ENCODE measurements around the gene PRR14L.
A peak's percentile ranks its signal among the peaks of the same experiment; 100 is the strongest.

The PRR14L gene

DNA sequence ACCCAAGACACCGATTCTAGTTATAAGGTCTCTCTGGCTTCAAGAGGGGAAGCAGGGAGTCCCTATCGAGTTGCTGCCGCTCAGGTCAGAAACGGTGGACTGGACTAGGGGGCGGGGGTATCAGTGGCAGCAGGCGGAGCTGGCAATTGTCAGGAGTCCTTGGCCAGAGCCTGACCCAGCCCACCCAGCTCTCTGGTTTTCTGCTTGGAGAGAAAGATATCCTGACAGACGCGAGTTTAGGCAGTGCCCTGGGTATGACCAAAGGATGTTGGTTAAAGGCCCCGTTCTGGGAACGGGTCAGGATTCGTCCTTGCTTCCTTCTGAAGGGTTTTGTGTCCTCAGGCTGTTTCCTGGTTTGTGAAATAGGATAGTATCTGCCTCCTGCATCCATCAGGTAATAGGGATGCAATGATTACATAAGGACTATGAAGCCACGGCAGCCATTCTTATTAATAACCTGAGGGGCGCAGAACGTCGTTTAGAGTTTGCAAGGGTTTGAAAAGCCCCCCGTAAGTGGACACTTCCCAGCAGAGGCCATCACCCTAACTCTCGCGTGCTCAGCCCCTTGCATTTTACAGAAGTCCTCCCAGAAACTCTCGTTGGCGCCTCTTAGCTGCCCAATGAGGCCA, 3.2 kb upstream of the PRR14L start:
- in situ Hi-C loops (cut with HindIII; ENCODE audit: low pct_ligation_motif_present, low sequenced_read_pairs), result no loop called here
- DNase-seq, result no peak
- TF ChIP-seq, protein P1, sequence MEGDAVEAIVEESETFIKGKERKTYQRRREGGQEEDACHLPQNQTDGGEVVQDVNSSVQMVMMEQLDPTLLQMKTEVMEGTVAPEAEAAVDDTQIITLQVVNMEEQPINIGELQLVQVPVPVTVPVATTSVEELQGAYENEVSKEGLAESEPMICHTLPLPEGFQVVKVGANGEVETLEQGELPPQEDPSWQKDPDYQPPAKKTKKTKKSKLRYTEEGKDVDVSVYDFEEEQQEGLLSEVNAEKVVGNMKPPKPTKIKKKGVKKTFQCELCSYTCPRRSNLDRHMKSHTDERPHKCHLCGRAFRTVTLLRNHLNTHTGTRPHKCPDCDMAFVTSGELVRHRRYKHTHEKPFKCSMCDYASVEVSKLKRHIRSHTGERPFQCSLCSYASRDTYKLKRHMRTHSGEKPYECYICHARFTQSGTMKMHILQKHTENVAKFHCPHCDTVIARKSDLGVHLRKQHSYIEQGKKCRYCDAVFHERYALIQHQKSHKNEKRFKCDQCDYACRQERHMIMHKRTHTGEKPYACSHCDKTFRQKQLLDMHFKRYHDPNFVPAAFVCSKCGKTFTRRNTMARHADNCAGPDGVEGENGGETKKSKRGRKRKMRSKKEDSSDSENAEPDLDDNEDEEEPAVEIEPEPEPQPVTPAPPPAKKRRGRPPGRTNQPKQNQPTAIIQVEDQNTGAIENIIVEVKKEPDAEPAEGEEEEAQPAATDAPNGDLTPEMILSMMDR (IDR thresholded peaks at IDR 0.05; ENCODE audit: low read depth, low read length, missing control alignments), result peak; percentile 4
- peak overlapping the region; percentile 52 for H3K4me3 ChIP-seq (ENCODE audit: low read depth, low read length)
- peak overlapping the region; percentile 82 for H3K27ac ChIP-seq
- H3K27me3 ChIP-seq (replicated peaks), result no peaks in the 10 kb centered on the region
- H3K36me3 ChIP-seq (replicated peaks), result no peaks in the 10 kb centered on the region

DNA sequence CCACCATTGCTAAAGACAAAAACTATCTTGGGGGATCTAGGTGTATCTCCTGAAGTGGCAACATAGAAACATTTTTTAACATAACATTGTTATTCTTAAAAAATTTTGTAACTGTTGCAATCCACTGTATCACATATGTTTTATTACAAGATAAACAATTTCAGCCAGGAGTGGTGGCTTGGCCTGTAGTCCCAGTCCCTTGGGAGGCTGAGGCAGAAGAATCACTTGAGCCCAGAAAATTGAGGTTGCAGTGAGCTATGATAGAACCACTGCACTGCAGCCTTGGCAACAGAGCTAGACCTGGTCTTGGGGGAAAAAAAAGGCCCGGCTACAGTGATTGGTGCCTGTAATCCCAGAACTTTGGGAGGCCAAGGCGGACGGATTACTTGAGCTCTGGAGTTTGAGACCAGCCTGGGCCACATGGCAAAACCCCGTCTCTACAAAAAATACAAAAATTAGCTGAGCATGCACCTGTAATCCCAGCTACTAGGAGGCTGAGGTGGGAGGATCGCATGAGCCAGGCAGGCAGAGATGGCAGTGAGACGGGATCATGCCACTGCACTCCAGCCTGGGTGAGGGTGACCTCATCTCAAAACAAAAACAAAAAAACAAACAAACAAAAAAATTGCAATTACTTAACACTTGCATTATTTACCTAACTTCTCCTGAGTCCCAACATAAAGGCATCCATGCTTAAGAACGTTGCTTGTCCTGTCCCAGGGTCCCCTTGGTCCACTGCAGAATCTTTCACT, 2.3 kb upstream of the PRR14L start:
- Histone ChIP-seq H3K27ac (no peak overlapping the region), H3K4me3 (ENCODE audit: low read depth, low read length) (no peak overlapping the region), H3K36me3 (replicated peaks) (no peaks in the 10 kb centered on the region), H3K27me3 (replicated peaks) (no peaks in the 10 kb centered on the region)
- no peak for DNase-seq
- TF ChIP-seq, protein P1 (IDR thresholded peaks at IDR 0.05; ENCODE audit: low read depth, low read length, missing control alignments), result no peak
- in situ Hi-C loops (cut with HindIII; ENCODE audit: low pct_ligation_motif_present, low sequenced_read_pairs), result no loop called here

DNA sequence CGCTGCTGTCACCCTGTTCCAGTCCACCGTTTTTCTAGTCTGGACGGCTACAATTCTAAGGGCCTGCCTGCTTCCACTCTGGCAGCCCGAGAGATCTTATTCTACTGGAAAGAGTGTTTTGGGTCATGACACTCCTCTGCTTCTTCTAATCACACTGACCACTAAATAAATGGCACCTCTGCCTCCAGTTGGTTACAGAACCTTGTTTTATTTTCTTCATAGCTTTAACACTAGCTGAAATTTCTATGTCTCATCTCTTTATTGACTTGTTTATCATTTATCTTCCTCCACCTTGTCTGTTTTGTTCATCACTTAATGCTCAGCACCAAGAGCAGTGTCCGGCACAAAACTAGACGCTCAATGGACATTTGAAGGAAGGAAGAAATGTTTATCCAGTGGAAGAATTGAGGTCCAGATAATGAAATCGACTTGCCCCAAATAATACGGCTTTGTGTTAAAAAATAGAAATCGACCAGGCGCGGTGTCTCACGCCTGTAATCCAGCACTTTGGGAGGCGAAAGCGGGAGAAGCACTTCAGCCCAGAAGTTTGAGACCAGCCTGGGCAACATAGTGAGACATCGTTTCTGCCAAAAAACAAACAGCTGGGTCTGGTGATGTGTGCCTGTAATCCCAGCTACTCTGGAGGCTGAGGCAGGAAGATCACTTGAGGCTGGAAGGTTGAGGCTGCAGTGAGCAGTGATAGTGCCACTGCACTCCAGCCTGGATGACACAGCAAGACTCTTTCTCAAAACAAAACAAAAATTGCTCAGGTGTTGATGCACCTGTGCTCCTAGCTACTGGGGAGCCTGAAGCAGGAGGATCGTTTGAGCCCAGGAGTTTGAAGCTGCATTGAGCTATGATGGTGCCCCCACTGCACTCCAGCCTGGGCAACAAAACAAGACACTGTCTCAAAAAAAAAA, 693 bp upstream of the PRR14L start:
- H3K27ac ChIP-seq, result no peak overlapping the region
- H3K27me3 ChIP-seq (replicated peaks), result no peaks in the 10 kb centered on the region
- DNase-seq, result no peak
- H3K4me3 ChIP-seq (ENCODE audit: low read depth, low read length), result no peak overlapping the region
- in situ Hi-C loops (cut with HindIII; ENCODE audit: low pct_ligation_motif_present, low sequenced_read_pairs), result no loop called here
- TF ChIP-seq, protein P1 (IDR thresholded peaks at IDR 0.05; ENCODE audit: low read depth, low read length, missing control alignments), result no peak
- H3K36me3 ChIP-seq (replicated peaks), result no peaks in the 10 kb centered on the region

DNA sequence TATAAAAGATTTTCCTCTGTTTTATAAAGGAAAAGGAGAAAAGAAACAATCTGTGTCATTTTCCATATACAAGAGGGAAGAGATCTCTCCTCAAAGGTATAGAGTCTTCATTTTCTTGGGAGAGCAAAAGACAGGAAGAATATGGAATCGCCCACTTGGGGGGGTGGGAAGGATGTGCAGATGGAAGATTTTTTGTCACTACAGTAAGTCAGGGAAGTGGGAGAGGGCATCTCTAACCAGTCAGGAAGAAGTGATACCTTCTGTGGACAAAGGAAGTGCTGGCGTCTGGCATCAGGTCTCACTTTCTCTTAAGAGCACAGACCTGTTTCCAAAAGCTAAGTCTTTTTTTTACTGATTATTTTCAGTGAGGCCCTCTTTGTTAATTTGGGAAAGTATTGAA, 1.4 kb downstream of the PRR14L start:
- Histone ChIP-seq H3K36me3 (replicated peaks) (no peaks in the 10 kb centered on the region), H3K4me3 (ENCODE audit: low read depth, low read length) (peak overlapping the region; percentile 95), H3K27ac (no peak overlapping the region), H3K27me3 (replicated peaks) (no peaks in the 10 kb centered on the region)
- in situ Hi-C loops (cut with HindIII; ENCODE audit: low pct_ligation_motif_present, low sequenced_read_pairs), result no loop called here
- no peak for DNase-seq
- TF ChIP-seq, protein P1 (IDR thresholded peaks at IDR 0.05; ENCODE audit: low read depth, low read length, missing control alignments), result no peak

DNA sequence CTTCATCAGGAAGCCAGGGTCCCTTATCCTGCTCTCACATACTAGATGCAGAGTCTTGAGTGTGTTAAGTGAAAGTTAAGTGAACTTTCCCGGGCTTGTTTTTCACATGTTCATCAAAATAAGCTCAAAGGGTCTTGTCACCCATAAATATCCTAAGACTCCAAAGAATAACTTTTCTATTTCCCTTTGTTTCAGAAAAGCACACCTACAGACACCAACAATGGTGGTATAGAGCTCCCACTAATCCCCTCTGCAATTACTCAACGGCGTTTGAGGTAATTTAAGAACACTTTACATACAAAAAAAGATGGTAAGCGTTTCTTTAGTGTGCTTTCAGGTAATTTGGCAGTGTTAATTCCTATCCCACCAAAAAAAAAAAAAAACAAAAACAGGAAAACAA, 2.5 kb downstream of the PRR14L start:
- H3K27me3 ChIP-seq (replicated peaks), result no peaks in the 10 kb centered on the region
- H3K27ac ChIP-seq, result no peak overlapping the region
- H3K36me3 ChIP-seq (replicated peaks), result no peaks in the 10 kb centered on the region
- no peak for DNase-seq
- no peak overlapping the region for H3K4me3 ChIP-seq (ENCODE audit: low read depth, low read length)
- in situ Hi-C loops (cut with HindIII; ENCODE audit: low pct_ligation_motif_present, low sequenced_read_pairs), result no loop called here
- TF ChIP-seq, protein P1 (IDR thresholded peaks at IDR 0.05; ENCODE audit: low read depth, low read length, missing control alignments), result no peak

Data from brain microvascular endothelial cell (primary cell).